Measurements from ENCODE around the gene GRPEL1.

GRCh38 chr4:7027913-7028312 lies 40.0 kb downstream of the GRPEL1 start:
- no peak for TF ChIP-seq CTCF (IDR thresholded peaks at IDR 0.05)
- no peak for TF ChIP-seq POLR2A (IDR thresholded peaks at IDR 0.05)
